GM21737 (cell line): ENCODE measurements around the gene DLGAP3.

Experiments used
- ATAC-seq: cut with Tn5 transposase; IDR thresholded peaks from one replicate; pipeline ENCODE4 v1.9.1; 2021; ENCODE audit warnings: mild to moderate bottlenecking, moderate library complexity; ENCODE audit not compliant: unreplicated experiment

The DLGAP3 gene

DNA sequence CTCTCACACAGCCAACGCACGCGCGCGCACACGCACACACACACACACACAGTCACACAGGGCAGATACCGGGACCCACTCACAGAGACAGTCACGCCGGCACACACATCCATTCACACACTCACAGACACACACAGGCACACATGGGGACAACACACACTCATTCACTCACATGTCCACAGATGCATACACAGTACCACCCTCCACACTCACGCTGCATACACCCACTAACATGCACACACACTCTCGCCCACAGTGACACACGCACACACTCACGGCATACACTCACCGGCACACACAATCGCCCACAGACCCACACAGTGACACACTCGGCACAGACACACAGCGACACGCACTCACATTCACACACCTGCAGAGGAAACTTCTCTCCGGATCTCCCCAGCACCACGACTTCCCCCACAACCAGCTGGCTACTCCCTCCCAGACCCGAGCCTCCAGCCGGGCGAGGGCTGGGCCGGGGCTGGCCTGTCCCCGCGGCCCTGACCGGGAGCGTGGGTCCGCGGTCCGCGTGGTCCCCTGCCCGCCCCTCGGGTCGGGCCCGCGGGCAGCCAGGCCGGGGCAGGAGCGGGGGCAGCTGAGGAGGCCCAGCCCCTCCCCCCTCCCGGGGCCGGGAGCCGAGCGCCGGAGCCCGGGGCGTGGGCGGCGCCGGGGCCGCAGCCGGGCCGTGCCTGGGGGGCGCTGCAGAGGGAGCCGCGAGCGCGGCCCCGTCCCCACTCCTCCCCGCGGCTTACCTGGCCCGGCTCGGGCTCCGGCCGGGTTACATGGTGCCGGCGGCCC lies 552 bp downstream of the DLGAP3 start:
- ATAC-seq, result no peak

DNA sequence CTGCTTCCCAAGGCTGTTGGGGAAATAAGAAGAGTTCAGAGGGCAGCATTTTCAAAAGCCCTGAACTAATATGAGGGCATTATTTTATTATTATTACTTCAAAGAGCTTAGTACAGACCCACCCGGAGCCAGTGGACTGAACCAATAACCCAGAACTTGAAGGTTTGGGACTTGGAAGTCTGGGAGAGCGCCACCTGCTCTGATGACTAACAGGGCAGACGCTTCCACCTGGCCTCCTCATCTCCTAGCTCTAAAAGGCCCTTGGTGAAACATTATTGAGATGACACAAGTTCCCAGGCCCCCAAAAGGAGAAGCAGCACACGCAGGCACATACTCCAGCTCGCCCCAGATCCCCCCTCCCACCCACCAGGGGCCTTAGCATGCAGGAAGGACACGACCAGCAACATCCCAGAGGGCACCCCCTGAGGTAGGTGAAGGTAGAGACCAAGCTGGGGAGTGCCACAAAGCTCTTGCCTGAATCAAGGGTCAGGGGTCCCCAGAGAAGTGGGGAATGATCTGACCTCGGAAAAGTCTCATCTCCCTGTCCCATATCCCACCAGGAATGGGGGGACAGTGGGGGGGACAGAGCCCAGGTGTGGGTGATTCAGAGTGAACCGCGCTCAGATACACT lies 1.3 kb downstream of the DLGAP3 start:
- ATAC-seq, result no peak

DNA sequence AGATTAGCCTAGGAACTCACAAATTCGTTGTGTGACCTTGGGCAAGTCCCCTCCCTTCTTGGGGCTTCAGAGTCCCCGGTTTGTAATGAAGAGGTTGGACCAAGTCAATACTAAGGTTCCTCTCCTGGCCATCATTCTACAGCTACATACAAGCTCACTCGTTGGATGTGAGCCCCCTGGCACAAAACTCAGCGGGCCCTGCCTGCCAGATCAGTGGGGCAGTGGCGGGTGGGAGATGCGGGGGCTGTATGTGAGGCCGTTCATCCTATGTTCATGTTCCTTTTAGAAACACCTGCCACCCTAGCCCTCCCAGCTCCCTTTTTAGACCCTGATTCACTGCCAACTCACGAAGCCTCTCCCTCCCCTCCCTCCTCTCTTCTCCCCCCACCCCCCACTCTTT lies 2.1 kb downstream of the DLGAP3 start:
- ATAC-seq, result no peak

DNA sequence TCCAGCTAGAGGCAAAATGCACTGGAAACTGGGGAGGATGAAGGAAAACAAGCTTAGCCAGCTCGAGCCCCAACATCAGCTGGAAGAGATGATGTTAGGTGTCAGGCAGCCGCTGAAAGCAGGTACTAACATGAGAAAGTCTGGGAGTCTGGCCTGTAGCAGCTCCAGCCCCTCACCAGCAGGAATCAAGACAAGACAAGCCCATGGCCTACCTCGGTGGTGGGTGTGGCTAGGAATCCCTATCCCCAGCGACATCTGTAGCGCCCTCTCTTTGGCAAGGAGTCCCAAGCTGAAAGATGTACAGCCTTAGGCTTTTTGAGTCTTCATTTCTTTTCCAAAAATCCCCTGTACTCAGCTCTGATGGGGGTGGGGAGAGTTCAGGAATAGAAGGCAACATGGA lies 2.6 kb downstream of the DLGAP3 start:
- no peak for ATAC-seq

DNA sequence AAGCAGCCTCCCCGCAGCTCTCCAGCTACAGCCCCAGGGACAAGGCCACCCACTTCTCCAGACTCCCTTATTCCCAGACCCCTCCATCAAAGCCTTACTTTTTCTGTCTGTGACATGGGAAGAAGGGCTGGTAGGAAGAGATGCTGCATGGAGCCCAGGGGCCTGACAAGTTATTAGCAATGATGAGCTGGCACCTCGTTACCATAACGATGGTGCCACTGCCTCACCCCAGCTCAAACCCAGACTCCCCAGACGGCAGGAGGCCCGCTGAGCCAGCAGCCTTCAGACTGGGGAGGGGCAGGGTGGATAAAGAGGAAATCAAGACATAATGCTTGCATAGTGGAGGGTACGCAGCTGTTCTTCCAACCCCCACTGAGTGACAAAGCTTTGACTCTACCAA lies 3.3 kb downstream of the DLGAP3 start:
- no peak for ATAC-seq

DNA sequence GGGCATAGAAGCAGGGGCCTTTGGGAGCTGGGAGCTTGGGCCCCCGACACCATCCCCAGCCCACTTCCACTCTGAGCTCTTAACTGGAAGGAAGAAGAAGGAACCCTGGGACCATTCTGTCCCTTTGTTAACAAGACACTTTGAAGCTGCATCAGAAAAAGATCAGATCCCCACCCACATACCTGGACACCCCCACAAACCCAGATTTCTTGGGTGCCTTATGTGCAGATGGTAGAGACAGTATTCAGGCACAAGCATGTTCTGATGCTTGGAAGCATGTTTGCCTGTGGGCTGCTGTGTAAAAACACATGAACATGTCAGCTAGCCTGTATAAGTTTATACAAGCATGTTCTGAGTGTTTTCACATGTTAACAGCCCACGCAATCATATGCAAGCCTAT lies 3.7 kb downstream of the DLGAP3 start:
- no peak for ATAC-seq

DNA sequence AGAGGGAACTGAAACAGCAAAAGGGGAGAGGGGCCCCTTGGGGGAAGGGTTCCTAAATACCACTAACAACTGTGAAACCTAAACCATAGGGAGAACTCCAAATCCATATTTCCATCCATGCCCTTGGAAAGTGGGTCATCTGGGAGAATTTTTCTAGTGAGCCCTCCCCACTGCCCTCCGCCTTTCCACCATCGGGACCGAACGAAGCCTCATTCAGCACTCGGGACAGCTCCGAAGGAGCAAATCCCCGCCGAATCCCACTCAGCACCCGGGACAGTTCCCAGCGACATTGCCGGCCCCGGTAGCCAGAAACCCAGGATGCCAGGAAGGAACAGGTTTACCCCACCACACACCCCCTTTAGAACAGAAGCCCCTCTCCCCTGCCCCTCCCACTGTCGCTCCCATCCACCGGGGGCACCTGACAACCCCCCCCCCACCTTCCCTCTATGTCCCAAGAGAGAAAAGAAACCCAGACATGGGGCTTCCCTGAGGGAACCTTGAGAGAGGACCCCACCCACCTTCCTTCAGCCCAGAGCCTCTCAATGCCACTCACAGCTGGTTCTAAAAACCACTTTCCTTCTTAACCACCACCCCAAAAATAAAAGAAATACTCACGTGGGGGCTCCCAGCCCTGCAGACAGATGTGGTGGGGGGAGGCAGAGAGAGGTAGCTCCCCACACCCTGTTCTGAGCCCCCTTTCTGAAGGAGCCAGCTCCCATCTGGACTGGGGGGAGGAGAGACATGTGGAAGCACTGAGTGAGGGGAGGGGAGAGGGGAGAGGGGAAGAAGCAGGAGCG lies 4.5 kb downstream of the DLGAP3 start:
- no peak for ATAC-seq

DNA sequence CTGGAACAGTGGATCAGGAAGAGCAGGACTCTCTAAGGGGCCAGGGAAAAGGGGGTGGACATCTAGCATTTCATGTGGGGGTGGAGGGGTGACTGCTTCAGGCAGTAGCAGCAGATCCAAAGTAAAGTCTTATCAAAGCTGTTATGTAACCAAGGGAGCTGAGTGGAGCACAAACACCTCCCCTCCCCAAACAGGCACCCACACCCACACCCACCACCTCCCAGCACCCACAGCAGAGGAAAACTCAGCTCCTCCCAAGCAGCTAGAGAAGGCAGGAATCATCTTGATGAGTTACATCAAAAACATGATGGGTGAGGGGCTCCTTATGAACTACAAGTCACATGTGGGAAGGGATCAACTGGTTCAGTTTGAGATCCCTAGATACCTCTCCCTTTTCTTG lies 6.0 kb downstream of the DLGAP3 start:
- ATAC-seq, result no peak

DNA sequence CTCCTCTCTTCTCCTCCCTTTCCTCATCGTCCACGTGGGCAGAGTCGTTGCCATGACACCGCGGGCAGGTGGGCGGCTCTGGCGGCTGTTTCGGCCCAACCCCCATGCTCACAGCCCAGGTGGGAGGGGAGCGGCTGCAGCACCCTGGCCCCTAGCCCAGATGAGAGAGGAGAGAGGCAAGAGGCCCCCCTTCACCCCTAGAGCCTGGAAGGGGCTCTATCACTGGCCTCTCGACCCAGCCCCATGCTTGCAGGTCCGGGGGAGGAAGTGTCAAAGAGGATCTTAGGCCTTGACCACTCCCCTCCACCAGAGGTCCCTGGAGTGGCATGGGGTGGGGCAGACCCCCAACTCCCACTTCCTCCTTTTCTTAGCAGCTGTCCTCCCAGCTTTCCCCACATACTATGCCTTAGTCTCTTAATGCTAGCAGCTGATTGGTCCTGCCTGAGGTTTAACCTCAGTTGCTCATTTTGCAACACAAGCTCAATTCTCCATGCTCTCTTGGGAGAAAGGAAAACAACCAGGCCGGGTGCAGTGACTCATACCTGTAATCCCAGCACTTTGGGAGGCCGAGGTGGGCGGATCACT lies 10.4 kb downstream of the DLGAP3 start:
- no peak for ATAC-seq

DNA sequence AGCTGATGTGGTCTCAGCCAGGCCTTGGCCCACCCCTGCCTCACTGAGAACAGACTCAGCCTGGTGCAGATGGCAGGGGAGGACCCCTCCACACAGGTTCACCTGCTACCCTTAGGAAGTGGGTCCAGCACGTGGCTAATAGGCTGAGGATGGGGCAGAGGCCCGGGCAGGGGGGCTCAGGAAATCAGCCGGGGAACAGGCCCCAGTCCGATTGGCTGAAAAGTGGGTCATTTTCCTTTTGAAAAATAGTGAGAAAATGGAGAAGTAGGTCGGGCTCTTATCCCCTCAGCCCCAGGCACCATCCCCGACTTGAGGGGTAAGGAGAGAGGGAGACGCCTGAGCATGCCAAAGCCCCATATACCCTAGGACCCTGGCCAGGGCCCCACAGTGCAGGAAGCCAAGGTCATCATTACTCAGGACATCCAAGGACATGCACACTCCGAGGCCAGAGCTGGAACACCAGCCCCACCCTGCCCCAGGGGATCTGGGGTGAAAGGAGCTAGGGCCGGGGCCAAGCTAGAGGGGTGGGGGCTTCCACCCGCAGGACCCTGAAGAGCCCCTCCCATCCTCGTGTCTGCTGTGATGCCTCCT lies 11.0 kb downstream of the DLGAP3 start:
- no peak for ATAC-seq

DNA sequence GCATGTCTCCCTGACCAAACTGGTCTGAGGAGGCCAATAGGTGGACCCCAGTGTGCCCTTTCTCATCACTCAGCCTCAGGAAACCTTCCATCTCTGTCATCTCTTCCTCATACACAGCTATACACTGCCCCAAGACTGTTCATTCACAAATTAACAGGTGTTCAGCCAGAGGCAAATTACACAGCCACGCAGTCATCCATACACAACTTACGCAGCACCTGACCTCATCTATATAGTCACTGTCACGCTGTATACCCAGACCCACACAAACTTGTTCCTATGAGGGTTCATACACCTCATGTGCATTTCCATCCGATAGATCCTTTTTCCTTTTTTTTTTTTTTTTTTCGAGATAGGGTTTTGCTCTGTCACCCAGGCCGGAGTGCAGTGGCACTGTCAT lies 12.4 kb downstream of the DLGAP3 start:
- no peak for ATAC-seq

DNA sequence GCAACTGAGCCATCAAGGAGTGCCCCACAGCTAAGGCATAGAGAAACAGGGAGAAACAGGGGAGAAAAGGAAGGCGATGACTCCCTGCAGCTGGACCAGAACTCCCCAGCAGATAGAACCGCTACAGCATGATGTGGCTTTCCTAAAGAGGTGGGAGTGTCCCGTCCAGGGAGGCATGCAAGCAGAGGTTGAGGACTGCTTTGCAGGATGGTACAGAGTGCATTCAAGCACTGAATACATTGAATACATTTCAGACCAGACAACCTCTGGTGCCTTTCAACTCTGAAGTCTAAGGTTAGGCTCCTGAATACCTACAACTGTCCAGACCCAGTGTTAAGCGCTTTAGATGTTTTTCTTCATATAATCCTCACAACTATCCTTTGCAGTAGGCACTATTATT lies 13.3 kb downstream of the DLGAP3 start:
- no peak for ATAC-seq

DNA sequence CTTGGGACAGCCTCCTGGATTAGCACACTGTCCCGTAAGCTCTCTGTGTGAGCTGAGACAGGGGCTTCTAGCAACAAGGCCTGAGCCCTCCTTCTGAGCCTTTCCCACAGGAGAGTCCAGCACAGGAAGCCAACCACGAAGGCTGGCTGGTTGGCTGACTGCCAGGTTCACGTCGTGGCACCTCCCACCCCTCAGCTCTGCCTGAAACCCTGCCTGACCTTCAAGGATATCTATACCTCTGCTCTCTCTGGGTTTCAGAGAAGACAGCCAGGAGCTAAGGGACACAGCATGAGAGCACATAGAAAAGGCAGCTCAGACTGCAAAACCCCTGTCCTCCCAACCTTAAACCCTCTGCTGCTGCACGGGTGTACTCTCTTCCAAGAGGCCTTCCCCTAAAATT lies 13.9 kb downstream of the DLGAP3 start:
- no peak for ATAC-seq

DNA sequence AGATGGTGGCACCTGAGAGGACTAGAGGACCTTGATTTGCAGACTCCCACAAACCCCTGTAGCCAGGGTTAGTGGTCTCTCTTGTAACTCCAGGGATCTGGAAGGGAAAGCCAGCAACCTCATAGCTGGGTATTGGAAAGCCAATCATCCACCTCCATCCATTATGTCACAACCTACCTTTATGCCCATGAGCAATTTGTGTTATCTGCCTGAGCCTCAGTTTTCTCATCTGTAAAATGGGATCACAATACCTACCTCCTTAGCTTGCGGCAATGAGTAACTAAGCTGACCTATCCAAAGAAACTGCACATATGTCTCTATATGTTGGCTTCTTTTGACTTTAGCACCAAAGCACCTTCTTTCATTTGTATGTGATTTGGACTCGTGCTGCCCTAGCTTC lies 14.5 kb downstream of the DLGAP3 start:
- no peak for ATAC-seq

DNA sequence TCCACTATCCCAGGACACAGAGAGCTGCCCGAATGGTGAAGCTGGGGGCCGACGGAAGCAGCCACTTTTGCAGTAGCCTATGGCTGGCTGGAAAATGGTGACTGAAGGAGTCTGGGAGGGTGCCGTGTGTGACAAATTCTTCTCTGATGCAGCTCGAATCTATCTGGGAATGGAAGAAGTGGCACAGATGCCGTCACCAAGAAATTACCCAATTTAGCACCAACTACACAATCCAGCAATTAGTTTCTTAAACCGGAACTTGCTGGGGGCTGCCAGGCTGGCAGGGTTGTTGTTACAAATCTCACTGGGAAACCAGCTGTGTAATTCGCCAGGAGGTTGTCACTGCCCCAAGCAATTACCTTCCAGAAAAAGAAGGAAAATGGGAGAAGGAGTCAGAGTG lies 18.0 kb downstream of the DLGAP3 start:
- no peak for ATAC-seq

DNA sequence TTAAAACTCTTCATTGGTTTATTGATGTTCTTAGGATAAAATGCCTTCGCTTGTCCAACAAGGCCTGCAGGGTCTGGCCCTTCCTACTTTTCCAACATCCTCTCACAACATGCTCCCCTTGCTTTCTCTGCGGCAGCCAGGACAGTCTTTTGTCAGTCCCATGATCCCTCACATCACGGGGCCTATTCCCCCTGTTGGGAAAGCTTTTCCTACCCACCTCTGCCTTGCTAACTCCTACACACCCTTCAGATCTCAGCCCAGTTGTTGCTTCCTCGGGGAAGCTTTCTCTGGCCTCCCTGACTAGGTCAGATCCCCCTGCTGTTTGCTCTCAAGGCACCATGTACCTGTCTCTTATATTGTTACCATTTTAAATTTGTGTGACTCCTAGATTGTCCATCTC lies 19.0 kb downstream of the DLGAP3 start:
- no peak for ATAC-seq

DNA sequence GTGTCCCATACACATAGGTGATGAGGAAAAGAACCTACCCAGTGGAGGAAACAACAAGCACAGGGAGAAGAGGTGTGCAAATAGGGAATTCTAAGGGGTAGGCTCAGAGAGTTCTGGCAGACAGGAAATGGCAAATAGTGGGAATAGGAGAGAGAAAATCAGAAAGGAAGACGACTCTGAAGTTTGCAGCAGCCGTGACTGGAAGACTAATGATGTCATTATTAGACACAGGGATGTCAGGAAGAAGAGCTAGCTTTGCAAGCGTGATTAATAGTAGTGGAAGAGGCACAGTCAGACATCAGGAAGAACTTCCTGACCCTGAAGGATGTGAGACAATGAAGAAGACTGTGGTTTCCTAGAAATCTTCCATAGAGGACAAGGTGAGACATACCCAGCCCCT lies 21.1 kb downstream of the DLGAP3 start:
- no peak for ATAC-seq

DNA sequence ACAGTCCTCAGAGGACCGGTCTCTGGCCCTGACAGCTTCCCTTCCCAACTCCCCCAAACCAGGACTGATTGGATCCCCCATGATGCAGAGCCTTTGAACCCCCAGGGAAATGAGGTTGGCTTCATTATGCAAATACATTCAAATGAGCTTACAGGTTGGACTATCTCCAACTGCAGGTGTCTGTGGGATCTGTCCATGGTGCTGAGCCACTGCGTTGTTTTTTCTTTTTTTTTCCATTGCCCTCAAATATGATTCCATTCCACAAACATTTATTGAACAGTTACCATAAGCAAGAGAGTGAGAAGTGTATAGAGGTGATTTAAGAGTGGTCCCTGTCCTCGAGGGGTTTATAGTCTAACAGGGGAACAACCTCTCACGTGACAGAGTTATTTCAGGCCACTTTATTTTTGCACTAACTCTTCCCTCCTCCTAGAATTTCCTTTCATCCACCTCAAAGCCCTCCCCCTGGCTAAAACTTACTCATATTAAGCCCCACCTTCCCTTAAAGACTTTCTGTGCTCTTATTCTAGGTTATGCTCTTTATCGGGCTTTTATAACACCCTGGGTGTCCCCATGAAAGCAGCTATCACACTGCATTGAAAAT lies 21.9 kb downstream of the DLGAP3 start:
- ATAC-seq, result no peak

DNA sequence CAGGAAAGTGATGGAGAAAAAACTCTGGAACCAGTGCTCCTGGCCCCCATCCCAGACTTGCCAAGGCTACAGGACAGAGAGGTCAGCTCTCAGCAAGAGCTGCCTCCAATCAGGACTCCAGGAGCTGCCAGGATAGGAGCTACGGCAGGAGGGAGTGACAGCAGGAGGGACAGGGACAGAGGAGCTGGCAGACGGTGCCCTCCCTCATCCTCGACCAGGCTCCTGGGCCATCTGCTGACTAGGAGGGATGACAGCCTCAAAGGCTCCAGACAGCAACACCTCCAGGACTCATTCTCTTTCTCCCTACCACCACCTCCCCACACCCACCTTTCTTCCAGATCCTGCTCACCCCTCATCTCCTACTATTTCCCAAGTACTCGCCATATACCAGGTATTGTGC lies 22.7 kb downstream of the DLGAP3 start:
- no peak for ATAC-seq

DNA sequence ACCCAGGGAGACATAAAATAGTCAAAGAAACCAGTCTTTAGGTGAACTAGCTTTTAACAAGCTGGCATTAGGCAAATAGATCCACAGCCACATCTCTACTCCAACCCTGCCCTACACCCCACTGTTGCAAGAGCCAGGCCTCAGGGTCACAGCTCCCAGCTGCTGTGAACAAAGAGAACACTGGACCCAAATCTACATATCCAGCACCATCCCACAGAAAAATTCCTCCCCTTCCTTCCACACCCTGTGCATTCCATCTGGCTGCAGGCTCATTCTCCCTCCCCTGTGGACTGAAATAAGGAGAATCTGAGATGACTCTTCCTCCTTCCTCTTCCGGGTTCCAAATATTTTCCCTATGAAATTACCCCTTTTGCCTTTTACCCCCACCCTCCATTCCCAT lies 23.2 kb downstream of the DLGAP3 start:
- no peak for ATAC-seq

DNA sequence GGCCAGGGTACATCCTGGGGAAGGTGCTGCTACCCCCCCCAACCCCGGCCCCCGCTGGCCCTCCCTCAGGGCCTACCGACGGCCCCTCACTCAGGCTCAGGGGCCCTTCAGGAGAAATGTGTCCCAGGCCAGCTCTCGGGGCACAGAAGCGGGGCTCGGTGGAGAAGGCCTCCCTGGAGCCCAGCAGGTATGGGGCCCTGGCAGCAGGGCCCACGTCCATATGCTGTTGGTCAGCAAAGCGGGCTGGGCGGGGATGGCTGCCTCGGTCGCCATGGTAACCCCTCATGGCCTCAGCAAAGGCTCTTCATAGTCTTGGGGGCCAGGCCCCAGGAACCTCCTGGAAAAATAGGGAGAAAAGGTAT lies 24.4 kb downstream of the DLGAP3 start:
- no peak for ATAC-seq
